Activated T-cell treated with anti-CD3 and anti-CD28 coated beads for 24 hours (primary cell): ENCODE data around the gene NODAL.

Experiments
- DNase-seq: peaks from one replicate; pipeline ENCODE4 v3.0.0-alpha.2; 2020; ENCODE audit warnings: low read depth

The NODAL gene

DNA sequence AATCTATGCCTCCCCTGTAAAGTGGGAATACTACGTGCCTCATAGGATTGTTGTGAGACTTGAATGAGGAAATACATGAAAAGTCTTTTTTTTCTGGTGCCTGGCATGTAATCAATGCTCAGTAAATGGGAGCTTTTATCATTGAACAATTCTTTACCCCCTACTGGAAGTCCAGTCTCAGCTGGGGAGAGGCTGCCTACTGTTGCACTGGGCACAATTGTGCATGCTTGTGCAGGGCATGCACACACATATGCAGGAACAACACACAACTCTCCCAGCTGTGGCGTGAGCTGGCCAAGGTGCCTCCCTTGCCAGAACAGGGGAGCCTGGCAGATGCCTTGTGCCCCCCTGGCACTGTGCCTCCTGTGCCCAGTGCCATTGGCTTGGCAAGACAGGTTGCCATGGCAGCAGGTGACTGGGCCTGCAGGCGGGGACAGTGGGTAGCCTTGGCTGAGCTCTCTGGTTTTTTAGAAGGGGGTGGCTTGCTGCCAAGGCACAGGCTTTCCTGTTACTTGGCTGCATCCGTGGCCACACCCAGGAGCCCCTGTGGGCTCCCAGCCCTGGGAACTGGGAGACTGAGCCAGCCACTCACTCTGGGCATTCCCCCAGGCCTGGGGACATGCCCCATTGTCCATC is 21.0 kb upstream of the NODAL start:
- no peak for DNase-seq

GRCh38 chr10:70461397-70462348 is 20.2 kb upstream of the NODAL start:
- DNase-seq, result peak; percentile 36

- no peak for DNase-seq
These were observed 18.5 kb upstream of the NODAL start for GRCh38 chr10:70459774-70460490.

DNA sequence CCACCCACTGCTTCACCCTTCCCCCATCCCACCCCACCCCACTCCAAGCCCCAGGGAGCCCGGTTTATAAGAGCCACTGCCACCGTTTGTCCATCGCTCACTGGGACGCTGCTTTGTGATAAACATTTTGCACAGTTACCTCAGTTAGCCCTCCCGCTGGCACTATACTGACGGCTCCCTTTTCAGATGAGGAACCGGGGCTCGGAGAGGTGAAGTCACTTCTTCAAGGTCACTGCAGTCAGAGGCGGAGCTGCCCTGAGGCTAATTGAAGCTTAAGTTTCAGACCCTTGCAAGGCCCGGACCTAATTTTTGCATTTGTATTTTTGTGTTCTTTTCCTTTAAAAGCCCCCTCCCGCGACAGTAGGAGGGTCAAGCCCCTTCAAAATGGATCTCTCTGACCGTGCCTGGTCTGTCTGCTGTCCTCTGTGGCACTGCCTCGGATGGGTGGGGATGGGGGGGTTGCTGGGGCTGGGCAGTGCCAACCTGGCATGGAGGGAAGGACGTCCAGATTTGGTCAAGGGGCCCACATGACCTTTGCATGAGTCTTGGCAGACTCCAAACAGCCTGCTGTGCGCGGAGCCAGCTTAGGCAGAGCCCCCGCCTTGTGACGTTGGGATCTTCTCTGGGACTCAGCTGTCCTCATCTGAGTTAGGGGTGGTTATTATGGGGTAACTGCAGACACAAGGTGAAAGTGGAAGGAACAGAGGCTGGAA is 17.7 kb upstream of the NODAL start:
- DNase-seq, result no peak

DNA sequence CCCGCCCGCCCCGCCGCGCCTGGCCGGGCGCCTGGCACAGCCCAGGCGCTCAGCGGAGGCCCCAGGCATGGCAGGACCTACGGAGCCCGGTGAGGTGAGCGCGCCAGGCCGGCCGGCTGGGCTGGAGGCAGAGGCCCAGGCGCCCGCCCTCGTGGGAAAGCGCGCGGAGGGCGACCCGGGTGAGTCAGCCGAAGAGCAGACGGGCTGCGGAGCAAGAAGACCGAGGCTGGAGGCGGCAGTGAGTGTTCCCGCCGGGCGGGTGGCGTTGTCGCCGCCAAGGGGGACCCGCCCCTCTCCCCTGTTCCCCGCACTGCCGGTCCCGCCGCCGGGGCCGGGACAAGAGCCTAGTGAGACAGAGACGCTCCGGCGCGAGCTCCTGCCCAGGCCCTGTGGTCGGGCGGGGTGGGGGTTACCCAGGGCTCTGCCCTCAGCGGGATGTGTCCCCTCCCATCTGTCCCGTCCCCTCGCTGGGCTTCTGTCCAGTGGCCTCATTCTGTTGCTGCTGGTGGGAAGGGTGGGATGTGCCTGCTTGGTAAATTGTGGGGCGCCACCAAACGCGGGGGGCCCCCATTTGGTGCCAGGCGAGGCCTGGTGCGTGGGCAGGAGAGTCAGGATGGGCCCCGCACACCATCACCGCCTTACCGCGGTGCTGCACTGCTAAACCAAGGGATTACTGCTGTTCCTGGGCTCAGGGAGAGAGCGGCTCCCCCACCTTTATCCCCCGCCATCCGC is 17.0 kb upstream of the NODAL start:
- peak; percentile 41 for DNase-seq

DNA sequence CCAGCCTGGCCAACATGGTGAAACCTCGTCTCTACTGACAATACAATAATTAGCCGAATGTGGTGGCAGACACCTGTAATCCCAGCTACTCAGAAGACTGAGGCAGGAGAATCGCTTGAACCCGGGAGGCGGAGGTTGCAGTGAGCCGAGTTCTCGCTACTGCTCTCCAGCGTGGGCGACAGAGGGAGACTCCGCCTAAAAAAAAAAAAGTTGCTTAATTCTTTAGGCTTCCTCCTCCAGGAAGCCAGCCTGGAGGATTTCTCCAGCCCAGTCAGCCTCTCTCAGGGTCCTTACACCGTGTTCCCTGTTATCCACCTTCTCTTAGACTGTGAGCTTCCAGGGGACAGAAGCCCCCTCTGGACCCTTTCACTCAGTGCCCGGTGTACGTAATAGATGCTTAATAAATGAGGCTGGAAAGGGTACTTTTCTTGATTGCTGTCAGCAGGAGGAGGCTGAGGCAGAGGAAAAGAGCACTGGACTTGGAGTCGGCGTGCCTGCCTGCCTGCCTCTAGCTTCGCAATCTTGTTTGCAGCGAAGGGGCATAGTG is 16.4 kb upstream of the NODAL start:
- DNase-seq, result no peak

- no peak for DNase-seq
These were observed 14.7 kb upstream of the NODAL start for GRCh38 chr10:70456164-70456563.

DNA sequence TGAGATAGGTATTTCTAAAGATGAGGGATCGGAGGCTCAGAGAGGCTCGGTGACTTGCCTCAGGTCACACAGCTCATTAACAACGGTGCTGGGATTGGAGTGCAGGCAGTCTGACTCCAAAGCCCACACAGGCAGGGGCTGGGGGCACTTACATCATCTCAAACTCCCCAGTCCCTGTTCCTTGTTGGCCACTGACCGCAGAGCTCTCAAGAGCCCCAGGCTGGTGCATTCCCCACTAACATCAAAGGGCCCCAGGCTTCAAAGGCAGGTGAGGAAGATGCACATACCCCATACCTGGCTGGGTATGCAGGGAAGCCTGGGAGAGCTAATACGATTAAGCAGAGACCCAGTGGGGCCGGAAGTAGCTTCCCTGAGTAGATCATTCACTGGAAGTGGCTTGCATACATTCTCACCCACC is 13.7 kb upstream of the NODAL start:
- no peak for DNase-seq

GRCh38 chr10:70448236-70448635 is 6.8 kb upstream of the NODAL start:
- no peak for DNase-seq

- DNase-seq, result no peak
These were observed 4.5 kb upstream of the NODAL start for GRCh38 chr10:70445718-70446657.

GRCh38 chr10:70444744-70445143 is 3.3 kb upstream of the NODAL start:
- DNase-seq, result no peak

DNA sequence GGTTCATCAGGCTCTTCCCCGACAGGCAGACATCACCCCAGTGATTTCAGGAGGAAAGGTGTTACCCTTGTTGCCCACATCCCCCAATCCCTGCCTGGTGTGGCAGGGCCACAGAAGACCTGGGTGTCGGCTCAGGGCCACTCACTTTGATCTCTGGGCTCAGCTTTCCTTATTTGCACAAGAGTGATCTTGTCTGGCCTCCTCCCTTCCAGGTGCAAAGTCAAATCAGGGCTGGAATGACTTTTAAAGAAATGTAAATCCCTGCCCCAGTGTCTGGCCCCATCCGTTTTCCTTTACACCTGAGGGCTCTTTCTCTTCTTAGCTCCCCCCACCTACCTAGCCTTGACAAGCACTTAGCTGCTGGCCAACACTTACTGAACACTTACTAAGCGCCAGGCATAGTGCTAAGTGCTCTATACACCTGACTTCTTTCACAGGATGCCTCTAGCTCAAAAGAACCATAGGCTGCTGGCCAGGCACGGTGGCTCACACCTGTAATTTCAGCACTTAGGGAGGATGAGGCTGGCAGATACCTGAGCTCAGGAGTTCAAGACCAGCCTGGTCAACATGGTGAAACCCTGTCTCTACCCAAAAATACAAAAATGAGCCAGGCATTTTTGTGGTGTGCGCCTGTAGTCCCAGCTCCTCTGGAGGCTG is 979 bp upstream of the NODAL start:
- DNase-seq, result no peak

- DNase-seq, result no peak
These were observed 421 bp upstream of the NODAL start for GRCh38 chr10:70441895-70442309.

- no peak for DNase-seq
These were observed 953 bp downstream of the NODAL start for GRCh38 chr10:70440296-70441160.

- no peak for DNase-seq
These were observed 3.8 kb downstream of the NODAL start for GRCh38 chr10:70437721-70438120.

DNA sequence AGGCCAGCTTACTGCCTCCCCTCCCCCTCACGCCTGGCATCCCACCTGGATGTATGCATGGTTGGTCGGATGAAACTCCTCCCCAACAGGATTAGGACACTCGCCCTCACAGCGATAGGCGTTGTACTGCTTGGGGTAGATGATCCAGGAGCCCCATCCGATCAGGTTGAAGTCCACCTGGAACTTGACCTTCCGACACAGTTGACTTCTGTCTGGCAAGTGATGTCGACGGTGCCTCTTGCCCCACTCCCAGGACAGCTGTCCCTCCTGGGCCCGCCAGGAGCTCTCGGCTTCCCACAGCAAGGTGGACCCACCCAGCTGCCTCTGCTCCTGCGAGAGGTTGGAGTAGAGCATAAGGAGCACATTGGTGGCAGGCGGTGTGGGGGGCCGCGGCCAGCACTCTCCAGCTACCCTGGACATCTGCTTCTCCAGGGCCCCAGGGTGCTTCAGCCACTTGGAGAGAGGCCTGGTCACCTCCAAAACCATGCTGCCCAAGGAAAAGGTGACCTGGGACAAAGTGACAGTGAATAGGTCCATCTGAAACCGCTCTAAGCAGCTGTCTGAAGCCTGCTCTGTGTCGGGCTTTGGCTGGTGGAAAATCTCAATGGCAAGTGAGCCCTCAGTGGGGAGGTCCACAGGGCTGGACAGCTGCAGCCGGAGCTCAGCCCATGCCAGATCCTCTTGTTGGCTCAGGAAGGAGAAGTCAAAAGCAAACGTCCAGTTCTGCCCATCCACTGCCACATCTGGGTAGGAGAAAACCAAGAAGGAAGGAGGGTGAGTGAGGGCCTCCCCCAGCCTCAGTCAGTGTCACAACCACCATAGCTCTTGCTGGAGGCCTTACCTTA is 6.0 kb downstream of the NODAL start:
- DNase-seq, result no peak

DNA sequence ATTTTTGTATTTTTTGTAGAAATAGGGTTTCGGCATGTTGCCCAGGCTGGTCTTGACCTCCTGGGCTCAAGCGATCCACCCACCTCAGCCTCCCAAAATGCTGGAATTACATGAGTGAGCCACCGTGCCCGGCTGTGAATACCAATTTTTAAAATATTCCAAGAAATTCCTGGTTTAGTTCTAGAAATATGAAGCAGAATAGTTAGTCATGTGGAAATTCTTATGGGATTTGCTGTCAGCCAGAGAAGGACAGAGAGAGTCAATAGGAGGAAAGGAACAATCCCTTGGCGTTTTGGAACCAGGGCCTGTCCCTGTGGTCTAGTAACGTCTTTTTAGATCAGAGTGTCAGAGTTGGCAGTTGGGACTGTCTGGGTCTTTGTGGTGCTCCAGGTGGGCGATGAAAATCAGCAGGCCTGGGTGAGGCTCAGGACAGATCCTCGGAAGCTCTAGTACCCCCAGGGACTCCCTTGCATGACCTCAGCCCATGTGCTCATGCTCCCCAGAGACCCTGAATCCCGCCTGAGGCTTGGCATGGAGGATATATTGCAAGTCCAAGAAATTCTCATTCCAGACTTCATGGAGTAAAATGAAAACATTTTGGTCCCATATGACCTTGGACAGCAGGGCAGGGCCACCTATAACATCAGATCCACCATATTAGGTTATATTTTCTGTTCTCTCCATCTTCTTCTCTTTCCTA is 7.8 kb downstream of the NODAL start:
- DNase-seq, result no peak
